ENCODE data around the gene NEGR1.

The NEGR1 gene

DNA sequence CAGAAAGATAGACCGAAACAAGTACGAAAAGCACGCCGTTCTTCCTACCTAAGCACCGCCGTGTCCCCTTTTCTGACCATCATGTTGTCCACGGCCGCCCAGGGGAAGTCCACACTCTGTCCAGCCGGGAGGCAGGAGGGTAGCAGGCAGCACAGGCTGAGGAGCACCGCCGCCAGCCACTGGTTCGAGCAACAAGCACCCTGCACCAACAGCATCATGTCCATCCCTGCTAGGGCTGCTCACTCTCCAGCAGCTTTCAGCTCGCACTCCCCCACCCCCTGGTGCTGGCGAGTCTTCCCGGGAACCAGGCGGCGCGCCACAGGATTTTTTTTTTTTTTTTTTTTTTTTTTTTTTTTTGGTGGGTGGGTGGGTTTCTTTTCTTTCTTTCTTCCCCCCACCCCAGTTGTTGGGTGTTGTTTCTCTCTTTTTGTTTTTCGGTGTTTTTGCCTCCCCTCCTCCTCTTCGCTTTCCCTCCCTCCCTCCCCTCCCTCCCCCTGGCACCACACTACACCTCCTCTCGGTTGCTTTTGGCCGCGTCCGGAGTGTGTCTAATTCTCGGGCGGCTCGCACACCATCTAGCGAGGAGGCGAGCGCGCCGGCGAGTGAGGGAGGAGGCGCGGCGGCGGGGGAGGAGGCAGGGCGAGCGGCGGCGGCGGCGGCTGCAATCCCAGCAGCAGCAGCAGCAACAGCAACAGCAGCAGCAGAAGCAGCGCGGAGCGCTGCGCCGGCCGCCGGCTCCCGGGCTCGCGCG lies at the start of gene NEGR1:
Gene NEGR1, minus strand, starts transcription at position 269 of the 751 bp plus-strand sequence.
- TF ChIP-seq, protein P1, sequence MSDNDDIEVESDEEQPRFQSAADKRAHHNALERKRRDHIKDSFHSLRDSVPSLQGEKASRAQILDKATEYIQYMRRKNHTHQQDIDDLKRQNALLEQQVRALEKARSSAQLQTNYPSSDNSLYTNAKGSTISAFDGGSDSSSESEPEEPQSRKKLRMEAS (IDR thresholded peaks at IDR 0.05; ENCODE audit: low read depth, low read length) = no peak
- peak within 1 kb of the TSS; percentile 64 for H3K4me3 ChIP-seq (ENCODE audit: low read depth, low read length)
- peak; percentile 89 for DNase-seq (ENCODE audit: low read depth)

DNA sequence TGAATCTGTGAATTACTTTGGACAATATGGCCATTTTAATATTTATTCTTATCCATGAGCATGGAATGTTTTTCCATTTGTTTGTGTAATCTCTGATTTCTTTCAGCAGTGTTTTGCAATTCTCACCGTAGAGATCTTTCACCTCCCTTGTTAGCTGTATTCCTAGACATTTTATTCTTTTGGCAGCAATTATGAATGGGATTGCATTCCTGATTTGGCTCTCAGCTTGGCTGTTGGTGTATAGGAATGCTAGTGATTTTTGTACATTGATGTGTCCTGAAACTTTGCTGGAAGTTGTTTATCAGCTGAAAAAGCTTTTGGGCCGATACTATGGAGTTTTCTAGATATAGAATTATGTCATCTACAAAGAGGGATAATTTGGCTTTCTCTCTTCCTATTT lies 44.2 kb upstream of the NEGR1 start:
- TF ChIP-seq MYC (IDR thresholded peaks at IDR 0.05; ENCODE audit: low read depth, low read length) (no peak), POLR2A (IDR thresholded peaks at IDR 0.05; ENCODE audit: extremely low read depth, insufficient read length) (no peak)
- no peak for DNase-seq (ENCODE audit: low read depth)
- no peak overlapping the region for H3K4me3 ChIP-seq (ENCODE audit: low read depth, low read length)

DNA sequence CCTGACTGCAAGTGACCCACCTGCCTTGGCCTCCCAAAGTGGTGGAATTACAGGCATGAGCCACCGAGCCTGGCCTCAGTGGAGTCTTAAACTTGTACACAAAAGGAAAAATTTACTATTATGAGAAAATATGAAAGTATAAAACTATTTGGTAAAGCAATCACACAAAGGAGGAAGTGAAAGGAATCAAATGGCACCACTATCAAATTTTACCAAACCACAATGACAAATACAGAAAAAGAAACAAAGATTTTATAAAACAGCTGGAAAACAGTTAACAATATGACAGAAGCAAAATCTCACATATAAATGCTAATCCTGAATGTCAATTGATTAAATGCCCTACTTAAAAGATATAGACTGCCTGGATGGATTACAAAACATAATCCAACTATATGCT lies 42.1 kb upstream of the NEGR1 start:
- no peak overlapping the region for H3K4me3 ChIP-seq (ENCODE audit: low read depth, low read length)
- no peak for DNase-seq (ENCODE audit: low read depth)
- TF ChIP-seq, protein P1 (IDR thresholded peaks at IDR 0.05; ENCODE audit: low read depth, low read length) = no peak
- TF ChIP-seq, protein P2, sequence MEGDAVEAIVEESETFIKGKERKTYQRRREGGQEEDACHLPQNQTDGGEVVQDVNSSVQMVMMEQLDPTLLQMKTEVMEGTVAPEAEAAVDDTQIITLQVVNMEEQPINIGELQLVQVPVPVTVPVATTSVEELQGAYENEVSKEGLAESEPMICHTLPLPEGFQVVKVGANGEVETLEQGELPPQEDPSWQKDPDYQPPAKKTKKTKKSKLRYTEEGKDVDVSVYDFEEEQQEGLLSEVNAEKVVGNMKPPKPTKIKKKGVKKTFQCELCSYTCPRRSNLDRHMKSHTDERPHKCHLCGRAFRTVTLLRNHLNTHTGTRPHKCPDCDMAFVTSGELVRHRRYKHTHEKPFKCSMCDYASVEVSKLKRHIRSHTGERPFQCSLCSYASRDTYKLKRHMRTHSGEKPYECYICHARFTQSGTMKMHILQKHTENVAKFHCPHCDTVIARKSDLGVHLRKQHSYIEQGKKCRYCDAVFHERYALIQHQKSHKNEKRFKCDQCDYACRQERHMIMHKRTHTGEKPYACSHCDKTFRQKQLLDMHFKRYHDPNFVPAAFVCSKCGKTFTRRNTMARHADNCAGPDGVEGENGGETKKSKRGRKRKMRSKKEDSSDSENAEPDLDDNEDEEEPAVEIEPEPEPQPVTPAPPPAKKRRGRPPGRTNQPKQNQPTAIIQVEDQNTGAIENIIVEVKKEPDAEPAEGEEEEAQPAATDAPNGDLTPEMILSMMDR (IDR thresholded peaks at IDR 0.05; ENCODE audit: low read depth, low read length) = no peak
- no peak for TF ChIP-seq POLR2A (IDR thresholded peaks at IDR 0.05; ENCODE audit: extremely low read depth, insufficient read length)
- TF ChIP-seq MYC (IDR thresholded peaks at IDR 0.05; ENCODE audit: low read depth, low read length) = no peak

DNA sequence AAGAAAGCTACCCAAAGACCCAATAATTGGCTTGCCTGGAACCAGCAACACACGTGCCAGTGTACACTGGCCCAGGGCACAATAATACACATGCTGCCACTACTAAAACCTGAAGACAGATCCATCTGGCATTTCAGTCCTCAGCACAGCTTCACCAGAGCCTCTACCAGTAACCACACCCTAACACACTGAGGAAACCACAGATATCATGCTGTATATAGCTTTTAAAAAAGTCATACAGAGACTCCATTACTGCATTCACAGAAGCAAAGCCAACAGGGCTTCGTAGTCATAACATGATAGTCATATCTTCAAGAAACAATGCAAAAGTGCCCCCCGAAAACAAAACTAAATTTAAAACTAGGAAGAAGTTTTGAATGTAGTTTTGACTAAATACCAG lies 40.6 kb upstream of the NEGR1 start:
- TF ChIP-seq, protein P1 (IDR thresholded peaks at IDR 0.05; ENCODE audit: low read depth, low read length) = no peak
- TF ChIP-seq MYC (IDR thresholded peaks at IDR 0.05; ENCODE audit: low read depth, low read length) = no peak
- DNase-seq (ENCODE audit: low read depth) = no peak
- no peak overlapping the region for H3K4me3 ChIP-seq (ENCODE audit: low read depth, low read length)

DNA sequence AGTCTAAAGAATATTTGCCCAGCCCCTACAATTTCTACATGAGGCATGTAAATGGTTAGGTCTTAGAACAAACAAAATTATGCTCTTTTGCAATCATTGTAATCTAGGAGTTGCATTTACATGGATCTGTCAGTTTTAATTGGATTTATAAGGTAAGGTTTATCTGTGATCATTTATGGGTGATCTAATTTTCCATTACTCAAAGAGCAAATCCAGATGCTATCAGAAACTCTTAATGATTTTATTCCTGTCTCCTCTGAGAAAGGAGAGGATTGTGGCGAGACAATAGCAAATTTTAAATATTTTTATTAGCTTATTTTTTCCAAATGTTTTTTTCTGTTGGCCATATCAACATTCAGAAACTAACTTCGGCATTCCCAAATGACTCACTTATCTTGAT lies 14.2 kb upstream of the NEGR1 start:
- TF ChIP-seq, protein P1 (IDR thresholded peaks at IDR 0.05; ENCODE audit: low read depth, low read length) = no peak
- TF ChIP-seq, protein P2 (IDR thresholded peaks at IDR 0.05; ENCODE audit: low read depth, low read length) = no peak
- TF ChIP-seq POLR2A (IDR thresholded peaks at IDR 0.05; ENCODE audit: extremely low read depth, insufficient read length) (no peak), MYC (IDR thresholded peaks at IDR 0.05; ENCODE audit: low read depth, low read length) (no peak)
- no peak for DNase-seq (ENCODE audit: low read depth)
- H3K4me3 ChIP-seq (ENCODE audit: low read depth, low read length) = no peak overlapping the region

DNA sequence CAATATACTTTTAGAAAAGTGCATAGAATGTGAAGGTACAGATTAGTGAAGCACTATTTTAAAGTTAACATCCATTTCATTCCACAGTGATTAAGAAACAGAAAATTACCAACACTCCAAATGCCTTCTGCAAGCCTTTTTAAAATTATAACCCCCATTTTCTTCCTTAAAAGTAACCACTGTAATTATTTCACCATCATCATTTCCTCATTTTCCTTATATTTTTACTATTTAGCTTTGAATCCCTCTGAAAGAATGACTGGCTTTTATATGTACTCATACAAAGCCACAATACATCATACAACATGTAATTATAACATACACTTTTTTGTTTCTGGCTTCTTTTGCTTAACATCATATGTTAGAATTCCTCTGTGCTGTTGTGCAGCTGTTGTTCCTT lies 6.5 kb upstream of the NEGR1 start:
- no peak overlapping the region for H3K4me3 ChIP-seq (ENCODE audit: low read depth, low read length)
- no peak for TF ChIP-seq MYC (IDR thresholded peaks at IDR 0.05; ENCODE audit: low read depth, low read length)
- TF ChIP-seq POLR2A (IDR thresholded peaks at IDR 0.05; ENCODE audit: extremely low read depth, insufficient read length) = no peak
- TF ChIP-seq, protein P1 (IDR thresholded peaks at IDR 0.05; ENCODE audit: low read depth, low read length) = no peak
- TF ChIP-seq, protein P2 (IDR thresholded peaks at IDR 0.05; ENCODE audit: low read depth, low read length) = no peak
- DNase-seq (ENCODE audit: low read depth) = peak; percentile 17

DNA sequence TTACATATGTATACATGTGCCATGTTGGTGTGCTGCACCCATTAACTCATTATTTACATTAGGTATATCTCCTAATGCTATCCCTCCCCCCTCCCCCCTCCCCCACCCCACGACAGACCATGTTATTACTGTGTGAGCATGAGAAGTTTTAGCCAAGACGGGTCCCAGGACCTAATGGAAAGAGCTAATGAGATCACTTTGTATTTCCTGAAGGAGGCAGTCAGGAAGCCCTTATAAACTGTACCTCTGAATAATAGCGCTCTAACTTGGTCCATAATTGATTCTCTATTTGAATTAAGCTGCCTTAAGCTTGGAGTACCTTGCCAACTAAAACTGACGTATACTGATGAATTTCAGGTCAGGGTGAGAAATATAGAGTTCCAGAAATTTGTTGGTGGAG lies 4.1 kb upstream of the NEGR1 start:
- no peak overlapping the region for H3K4me3 ChIP-seq (ENCODE audit: low read depth, low read length)
- no peak for DNase-seq (ENCODE audit: low read depth)
- TF ChIP-seq, protein P1 (IDR thresholded peaks at IDR 0.05; ENCODE audit: low read depth, low read length) = no peak
- no peak for TF ChIP-seq POLR2A (IDR thresholded peaks at IDR 0.05; ENCODE audit: extremely low read depth, insufficient read length)
- TF ChIP-seq MYC (IDR thresholded peaks at IDR 0.05; ENCODE audit: low read depth, low read length) = no peak
- TF ChIP-seq, protein P2 (IDR thresholded peaks at IDR 0.05; ENCODE audit: low read depth, low read length) = no peak

Measured in NB4 (cell line).